Vagina (tissue), 2 donors: ENCODE measurements around the gene DMD.

Source experiments
- CTCF ChIP-seq, 3 experiments: fragments of 450-650 bp in 2 of 3; fragments of 200-600 bp in 1 of 3; sonication (generic) in 1 of 3; IDR thresholded peaks; one replicate each; pipeline ENCODE4 v1.5.1; 2017 to 2019; ENCODE audit warnings: antibody characterized with exemption in 3 of 3, mild to moderate bottlenecking in 2 of 3, moderate library complexity in 2 of 3
- POLR2AphosphoS5 ChIP-seq, 2 donors: sonication (generic); formaldehyde crosslinking; IDR thresholded peaks; one replicate each; pipeline ENCODE4 v1.9.0; 2017; ENCODE audit warnings: antibody characterized with exemption in 2 of 2, mild to moderate bottlenecking in 2 of 2, low read depth in 1 of 2; ENCODE audit not compliant: insufficient read depth in 1 of 2

- TF ChIP-seq CTCF (IDR thresholded peaks at IDR 0.05), result no peak
- TF ChIP-seq POLR2AphosphoS5 (IDR thresholded peaks at IDR 0.05; ENCODE audit: insufficient read depth in 1 of 2, low read depth in 1 of 2), result no peak
These were observed 1880.3 kb downstream of the DMD start for GRCh38 chrX:31331015-31331414.
